Ectodermal cell (in vitro differentiated cells): ENCODE measurements around the gene ATP13A1.
A peak's percentile ranks its signal among the peaks of the same experiment; 100 is the strongest.
"Not testable (repeated sequence)": the region's sequence is repeated elsewhere in the genome, so short reads cannot be mapped to it uniquely, and the experiment has no call there.

Source experiments
- H3K27ac ChIP-seq: 2 replicates; pipeline ENCODE4 v1.7.0; 2013; ENCODE audit warnings: mild to moderate bottlenecking, low read depth, low read length; ENCODE audit not compliant: insufficient read depth, poor library complexity, severe bottlenecking
- H3K27me3 ChIP-seq: 2 replicates; pipeline ENCODE4 v1.7.0; 2013; ENCODE audit warnings: mild to moderate bottlenecking, low read length; ENCODE audit not compliant: insufficient read depth, control insufficient read depth, poor library complexity, severe bottlenecking
- H3K36me3 ChIP-seq: one replicate; pipeline ENCODE4 v1.7.0; 2013; ENCODE audit warnings: low read length; ENCODE audit not compliant: control insufficient read depth, insufficient read depth
- H3K4me1 ChIP-seq: one replicate; pipeline ENCODE4 v1.7.0; 2013; ENCODE audit warnings: low read length; ENCODE audit not compliant: control insufficient read depth, insufficient read depth
- H3K4me3 ChIP-seq: 2 replicates; pipeline ENCODE4 v1.7.0; 2013; ENCODE audit warnings: low read depth, low read length, control low read depth; ENCODE audit not compliant: insufficient read depth
- H3K9me3 ChIP-seq: 2 replicates; pipeline ENCODE4 v1.7.0; 2013; ENCODE audit warnings: mild to moderate bottlenecking, low read length, moderate library complexity; ENCODE audit not compliant: control insufficient read depth
- WGBS, 2 experiments: methylation state at CpG; one replicate each; pipeline ENCODE4 v1.1.7; 2013; ENCODE audit warnings: missing lambda C conversion rate in 2 of 2; 5-methylcytosine and 5-hydroxymethylcytosine counted together

Gene ATP13A1

GRCh38 chr19:19665420-19665948 is 2.0 kb upstream of the ATP13A1 start:
- H3K4me1 ChIP-seq, result peaks cover 10% of the 10 kb centered on the region
- not testable (repeated sequence) for H3K36me3 ChIP-seq, H3K27ac ChIP-seq, H3K27me3 ChIP-seq, H3K9me3 ChIP-seq, H3K4me3 ChIP-seq
- WGBS, 2 experiments, result 94 to 95% methylated on average over 22 of the region's 22 CpGs

GRCh38 chr19:19662871-19663255 is 613 bp downstream of the ATP13A1 start:
- 18 to 20% methylated on average over 17 of the region's 17 CpGs for WGBS, 2 experiments
- Histone ChIP-seq H3K4me3 (peak overlapping the region; percentile 99), H3K27me3 (no peaks in the 10 kb centered on the region), H3K4me1 (peaks cover 10% of the 10 kb centered on the region), H3K27ac (no peak overlapping the region), H3K9me3 (no peaks in the 10 kb centered on the region), H3K36me3 (peaks cover 13% of the 10 kb centered on the region)

GRCh38 chr19:19662344-19662743 is 1.1 kb downstream of the ATP13A1 start:
- H3K4me3 ChIP-seq, result peak overlapping the region; percentile 99

GRCh38 chr19:19661675-19662251 is 1.7 kb downstream of the ATP13A1 start:
- H3K27me3 ChIP-seq, result no peaks in the 10 kb centered on the region
- H3K9me3 ChIP-seq, result no peaks in the 10 kb centered on the region
- H3K27ac ChIP-seq, result no peak overlapping the region
- peaks cover 21% of the 10 kb centered on the region for H3K36me3 ChIP-seq
- H3K4me3 ChIP-seq, result peak overlapping the region; percentile 2
- peaks cover 10% of the 10 kb centered on the region for H3K4me1 ChIP-seq
- 85 to 88% methylated on average over 18 of the region's 18 CpGs for WGBS, 2 experiments

More at GRCh38 chr19:19662344-19662743, 1.1 kb downstream of the ATP13A1 start:
- H3K36me3 ChIP-seq, result peaks cover 19% of the 10 kb centered on the region
- 85 to 88% methylated on average over 8 of the region's 8 CpGs for WGBS, 2 experiments
- H3K27me3 ChIP-seq, result no peaks in the 10 kb centered on the region
- no peak overlapping the region for H3K27ac ChIP-seq
- peaks cover 10% of the 10 kb centered on the region for H3K4me1 ChIP-seq
- H3K9me3 ChIP-seq, result no peaks in the 10 kb centered on the region

- no peak overlapping the region for H3K27ac ChIP-seq
- no peaks in the 10 kb centered on the region for H3K27me3 ChIP-seq
- no peaks in the 10 kb centered on the region for H3K9me3 ChIP-seq
- peak overlapping the region; percentile 2 for H3K4me3 ChIP-seq
- peaks cover 10% of the 10 kb centered on the region for H3K4me1 ChIP-seq
- WGBS, 2 experiments, result 94 to 95% methylated on average over 10 of the region's 10 CpGs
- H3K36me3 ChIP-seq, result peaks cover 23% of the 10 kb centered on the region
Measured at GRCh38 chr19:19661141-19661674, 2.3 kb downstream of the ATP13A1 start.

GRCh38 chr19:19659646-19660245 is 3.7 kb downstream of the ATP13A1 start:
- Histone ChIP-seq H3K4me3 (no peak overlapping the region), H3K27ac (no peak overlapping the region), H3K27me3 (no peaks in the 10 kb centered on the region), H3K9me3 (no peaks in the 10 kb centered on the region), H3K36me3 (peaks cover 36% of the 10 kb centered on the region), H3K4me1 (peaks cover 10% of the 10 kb centered on the region)
- 91% methylated on average over 17 of the region's 17 CpGs for WGBS, 2 experiments

- peaks cover 5% of the 10 kb centered on the region for H3K4me1 ChIP-seq
- 95 to 97% methylated on average over 10 of the region's 10 CpGs for WGBS, 2 experiments
- no peak overlapping the region for H3K4me3 ChIP-seq
- H3K27ac ChIP-seq, result no peak overlapping the region
- H3K9me3 ChIP-seq, result no peaks in the 10 kb centered on the region
- H3K27me3 ChIP-seq, result no peaks in the 10 kb centered on the region
- peaks cover 56% of the 10 kb centered on the region for H3K36me3 ChIP-seq
Measured at GRCh38 chr19:19657397-19657783, 6.1 kb downstream of the ATP13A1 start.

GRCh38 chr19:19656451-19657396 is 6.8 kb downstream of the ATP13A1 start:
- WGBS, 2 experiments, result 96 to 97% methylated on average over 33 of the region's 33 CpGs
- peaks cover 61% of the 10 kb centered on the region for H3K36me3 ChIP-seq

GRCh38 chr19:19655641-19656343 is 7.7 kb downstream of the ATP13A1 start:
- Histone ChIP-seq H3K9me3 (no peaks in the 10 kb centered on the region), H3K36me3 (peaks cover 71% of the 10 kb centered on the region), H3K4me3 (no peak overlapping the region), H3K27me3 (no peaks in the 10 kb centered on the region), H3K27ac (no peak overlapping the region), H3K4me1 (no peaks in the 10 kb centered on the region)
- 96 to 97% methylated on average over 27 of the region's 27 CpGs for WGBS, 2 experiments

More at GRCh38 chr19:19656451-19657396, 6.8 kb downstream of the ATP13A1 start:
- no peak overlapping the region for H3K27ac ChIP-seq
- H3K9me3 ChIP-seq, result no peaks in the 10 kb centered on the region
- H3K4me1 ChIP-seq, result no peaks in the 10 kb centered on the region
- H3K4me3 ChIP-seq, result no peak overlapping the region
- no peaks in the 10 kb centered on the region for H3K27me3 ChIP-seq
